HG03045 (cell line): ENCODE data around the gene KRTAP9-4.
"Not testable (repeated sequence)": the region's sequence is repeated elsewhere in the genome, so short reads cannot be mapped to it uniquely, and the experiment has no call there.

Experiments used
- ATAC-seq: cut with Tn5 transposase; IDR thresholded peaks from one replicate; pipeline ENCODE4 v1.9.1; 2021; ENCODE audit warnings: mild to moderate bottlenecking, moderate library complexity; ENCODE audit not compliant: unreplicated experiment

KRTAP9-4 gene

DNA sequence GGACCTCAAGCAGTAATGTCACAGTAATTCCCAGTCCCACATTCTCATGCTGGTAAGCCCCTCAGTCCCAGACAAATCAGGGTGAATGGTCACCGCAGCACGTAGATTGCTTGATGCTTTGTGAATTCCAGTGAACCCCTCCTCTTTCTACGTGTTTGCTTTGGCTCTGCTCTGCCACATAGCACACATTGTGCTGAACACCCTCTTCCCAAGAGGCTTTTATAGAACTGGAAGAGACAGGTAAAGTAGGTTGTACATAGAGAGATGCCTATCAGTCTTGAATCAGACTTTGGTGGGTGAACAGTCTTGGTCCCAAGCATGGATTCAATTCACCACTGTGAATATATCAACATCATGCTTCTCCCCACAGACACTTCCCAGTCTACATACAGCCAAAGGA lies 15.1 kb downstream of the KRTAP9-4 start:
- ATAC-seq = no peak

DNA sequence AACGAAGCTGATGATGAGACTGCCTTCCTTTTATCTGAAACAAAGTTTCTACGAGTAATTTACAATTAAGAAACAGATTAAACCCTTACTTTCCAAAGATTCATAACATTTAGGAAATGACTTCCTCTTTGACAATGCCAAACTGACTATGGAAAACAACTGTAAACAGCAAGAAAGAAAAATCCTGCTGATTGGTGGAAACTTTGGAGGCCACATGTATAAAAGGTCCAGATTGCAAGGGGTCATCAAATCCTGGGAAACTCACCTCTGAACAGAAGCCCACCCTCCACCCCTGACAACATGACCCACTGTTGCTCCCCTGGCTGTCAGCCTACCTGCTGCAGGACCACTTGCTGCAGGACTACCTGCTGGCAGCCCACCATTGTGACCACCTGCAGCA lies 15.6 kb downstream of the KRTAP9-4 start, which contains the start of gene KRTAP9-6:
Gene KRTAP9-6, plus strand, starts transcription at position 301 of the 400 bp plus-strand sequence. Its CDS starts 0 bp downstream, at position 301.
- no peak for ATAC-seq

DNA sequence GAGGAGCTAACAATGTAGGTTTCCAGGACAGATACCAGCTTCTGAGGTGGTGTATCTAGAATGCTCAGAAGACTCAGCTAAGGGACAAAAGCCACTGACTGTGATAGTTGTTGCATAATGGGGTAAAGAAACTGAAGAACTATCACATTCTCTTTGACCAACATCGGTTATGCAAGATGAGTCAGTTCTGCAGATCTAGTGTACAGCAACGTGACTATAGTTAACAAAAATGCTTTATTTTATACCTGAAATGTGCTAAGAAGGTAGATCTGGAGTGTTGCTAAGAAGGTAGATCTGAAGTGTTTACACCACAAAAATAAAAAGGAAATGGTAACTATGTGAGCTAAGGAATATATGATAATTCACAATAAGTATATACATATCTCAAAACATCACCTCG lies 18.2 kb downstream of the KRTAP9-4 start:
- ATAC-seq = no peak

DNA sequence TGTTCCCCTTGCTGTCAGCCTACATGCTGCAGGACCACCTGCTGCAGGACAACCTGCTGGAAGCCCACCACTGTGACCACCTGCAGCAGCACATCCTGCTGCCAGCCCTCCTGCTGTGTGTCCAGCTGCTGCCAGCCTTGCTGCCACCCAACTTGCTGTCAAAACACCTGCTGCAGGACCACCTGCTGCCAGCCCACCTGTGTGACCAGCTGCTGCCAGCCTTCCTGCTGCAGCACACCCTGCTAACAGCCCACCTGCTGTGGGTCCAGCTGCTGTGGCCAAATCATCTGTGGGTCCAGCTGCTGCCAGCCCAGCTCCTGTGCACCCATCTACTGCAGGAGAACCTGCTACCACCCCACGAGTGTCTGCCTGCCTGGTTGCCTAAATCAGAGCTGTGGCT lies 21.8 kb downstream of the KRTAP9-4 start:
- ATAC-seq = not testable (repeated sequence)

DNA sequence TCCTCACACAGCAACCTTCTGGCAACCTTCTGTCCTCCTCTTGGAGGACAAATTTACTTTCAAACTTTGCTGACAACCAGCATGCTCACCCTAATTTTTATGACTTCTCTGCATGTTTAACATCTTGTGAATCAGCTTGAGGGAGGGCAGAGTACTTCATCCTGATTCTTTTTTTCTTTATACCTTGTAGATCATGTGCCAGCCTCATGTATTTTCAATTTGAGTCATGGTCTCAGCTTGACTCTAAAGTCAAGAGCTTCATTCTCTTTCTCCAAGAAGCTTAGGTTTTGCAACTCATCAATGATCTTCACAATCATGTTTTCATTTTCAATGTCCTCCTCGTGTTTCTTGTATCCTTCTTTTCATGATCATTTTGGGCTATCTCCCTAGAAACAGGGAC lies 22.4 kb downstream of the KRTAP9-4 start:
- no peak for ATAC-seq

DNA sequence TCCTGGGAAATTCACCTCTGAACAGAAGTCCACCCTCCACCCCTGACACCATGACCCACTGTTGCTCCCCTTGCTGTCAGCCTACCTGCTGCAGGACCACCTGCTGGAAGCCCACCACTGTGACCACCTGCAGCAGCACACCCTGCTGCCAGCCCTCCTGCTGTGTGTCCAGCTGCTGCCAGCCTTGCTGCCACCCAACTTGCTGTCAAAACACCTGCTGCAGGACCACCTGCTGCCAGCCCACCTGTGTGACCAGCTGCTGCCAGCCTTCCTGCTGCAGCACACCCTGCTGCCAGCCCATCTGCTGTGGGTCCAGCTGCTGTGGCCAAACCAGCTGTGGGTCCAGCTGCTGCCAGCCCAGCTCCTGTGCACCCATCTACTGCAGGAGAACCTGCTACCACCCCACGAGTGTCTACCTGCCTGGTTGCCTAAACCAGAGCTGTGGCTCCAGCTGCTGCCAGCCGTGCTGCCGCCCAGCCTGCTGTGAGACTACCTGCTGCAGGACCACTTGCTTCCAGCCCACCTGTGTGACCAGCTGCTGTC lies 26.2 kb downstream of the KRTAP9-4 start, which contains the start of gene KRTAP9-7:
Gene KRTAP9-7, plus strand, starts transcription at position 51 of the 543 bp plus-strand sequence. Its CDS starts 0 bp downstream, at position 51.
- not testable (repeated sequence) for ATAC-seq

DNA sequence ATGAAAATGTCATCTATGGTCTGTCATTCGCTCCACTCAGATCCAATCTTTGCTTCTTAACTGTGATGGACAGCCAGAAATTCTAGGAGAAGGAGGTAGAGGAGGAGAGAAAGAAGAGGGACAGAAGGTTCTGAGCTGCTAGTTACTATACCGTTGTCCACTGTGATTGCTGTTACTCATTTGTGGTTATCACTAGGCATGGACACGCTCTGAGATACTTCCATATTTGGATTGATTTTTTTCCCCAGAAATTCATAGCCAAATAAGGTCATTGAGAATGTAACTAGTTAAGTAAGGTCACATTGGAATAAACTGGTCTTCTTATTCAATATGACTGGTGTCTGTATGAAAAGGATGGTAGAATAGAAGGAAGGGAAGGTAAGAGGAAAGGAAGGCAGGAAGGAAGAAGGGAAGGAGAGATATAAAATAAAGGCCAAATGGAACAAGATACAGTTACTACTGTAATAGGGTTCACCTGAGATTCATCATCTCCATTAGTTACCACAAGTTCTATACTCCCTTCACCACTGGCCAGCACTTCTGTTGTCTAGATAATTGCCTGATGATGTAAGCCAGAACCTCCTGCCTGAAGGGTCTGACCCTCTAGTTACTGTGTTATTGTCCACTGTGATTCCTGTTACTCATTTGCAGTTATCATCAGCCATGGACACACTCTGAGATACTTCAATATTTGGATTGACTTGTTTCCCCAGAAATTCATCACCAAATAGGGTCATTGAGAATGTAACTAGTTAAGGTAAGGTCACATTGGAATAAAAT lies 28.9 kb downstream of the KRTAP9-4 start:
- no peak for ATAC-seq

DNA sequence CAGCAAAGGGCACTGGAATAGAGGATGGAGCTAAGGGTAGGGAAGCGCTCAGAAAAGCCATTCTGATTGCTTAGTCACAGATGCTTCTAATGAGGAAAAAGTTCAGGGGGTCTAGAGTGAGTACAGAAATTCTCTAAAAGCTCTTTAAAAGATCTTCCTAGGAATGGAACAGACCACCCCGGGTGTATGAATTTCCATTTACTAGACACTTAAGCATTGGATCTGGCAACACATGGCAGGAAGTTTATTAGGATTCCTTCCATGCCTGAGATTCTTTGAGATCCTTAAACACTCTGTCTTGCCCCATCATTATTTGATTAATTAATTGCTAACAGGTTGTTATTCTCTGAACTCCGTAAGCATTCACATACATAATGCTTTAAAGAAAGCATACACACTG lies 34.6 kb downstream of the KRTAP9-4 start:
- no peak for ATAC-seq

DNA sequence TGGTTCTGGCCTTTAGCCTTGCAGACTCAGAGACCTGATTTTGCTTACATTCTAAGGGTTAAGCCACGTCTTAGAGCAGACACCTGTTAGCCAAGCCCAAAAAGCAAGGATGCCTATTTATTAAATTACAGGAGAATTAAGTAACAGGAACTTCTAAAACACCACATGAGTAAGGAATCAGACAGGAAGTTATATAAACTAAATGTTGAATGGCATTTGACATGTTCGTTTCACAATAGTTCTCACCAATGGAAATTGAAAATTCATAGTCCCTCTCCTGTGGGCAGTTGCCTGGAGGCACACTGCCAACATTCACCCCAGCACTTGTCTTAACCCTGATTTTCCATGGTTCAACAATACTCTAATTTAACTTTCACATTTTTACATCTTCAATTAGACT lies 35.1 kb downstream of the KRTAP9-4 start:
- ATAC-seq = no peak

DNA sequence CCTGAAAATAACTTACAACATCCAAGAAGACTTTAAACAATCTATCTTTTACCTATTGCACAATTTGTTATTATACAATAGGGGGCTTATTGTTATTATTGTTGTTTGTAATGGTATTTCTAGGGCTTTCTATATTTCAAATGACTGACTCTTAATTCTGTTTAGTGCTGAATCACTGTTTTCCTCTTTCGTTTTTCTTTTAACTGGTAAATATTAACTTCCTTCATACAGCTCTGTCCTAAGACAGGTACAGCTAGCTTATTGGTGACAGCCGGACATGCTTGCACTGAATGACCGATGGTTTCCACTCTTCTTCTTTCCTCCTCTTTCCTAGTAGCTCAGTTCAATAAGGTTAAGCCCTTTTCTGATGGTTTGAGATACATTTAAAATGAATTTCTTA lies 37.6 kb downstream of the KRTAP9-4 start:
- no peak for ATAC-seq

DNA sequence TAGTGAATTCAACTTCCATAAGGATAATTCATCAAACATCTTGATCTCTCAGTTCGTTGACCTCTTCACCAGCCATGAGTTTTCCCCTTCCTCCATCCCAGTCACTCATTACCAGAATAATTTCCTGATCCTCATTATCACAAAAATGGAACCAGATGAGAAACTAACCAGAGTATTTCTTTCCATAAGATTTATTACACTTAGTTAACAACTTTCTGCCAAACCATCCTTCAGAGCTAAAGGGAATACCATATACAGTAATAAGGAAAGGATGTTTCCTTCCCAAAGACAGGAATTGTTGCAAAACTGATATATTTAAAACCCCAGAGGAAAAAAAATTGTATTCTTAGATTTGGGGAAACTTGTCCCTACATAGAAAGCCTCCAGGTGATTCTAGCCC lies 44.5 kb downstream of the KRTAP9-4 start:
- ATAC-seq = no peak

DNA sequence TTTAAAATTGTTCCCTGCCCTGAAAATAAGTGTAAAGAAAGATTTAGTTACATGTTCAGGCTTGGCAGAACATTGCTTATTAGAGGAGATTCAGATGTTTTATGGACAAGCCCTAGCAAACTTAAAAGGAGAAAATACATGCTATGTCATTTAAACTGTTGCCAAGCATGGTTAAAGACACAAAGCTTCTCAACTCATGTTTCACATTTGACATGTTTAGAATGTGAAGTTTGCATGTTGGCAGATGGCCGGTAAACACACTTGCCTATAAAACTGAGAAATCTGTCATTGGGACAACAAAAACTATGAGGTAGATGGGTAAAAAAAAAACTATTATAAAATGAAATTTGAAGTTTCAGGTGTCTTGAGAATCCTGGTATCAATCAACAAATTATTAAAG lies 47.4 kb downstream of the KRTAP9-4 start:
- ATAC-seq = no peak

DNA sequence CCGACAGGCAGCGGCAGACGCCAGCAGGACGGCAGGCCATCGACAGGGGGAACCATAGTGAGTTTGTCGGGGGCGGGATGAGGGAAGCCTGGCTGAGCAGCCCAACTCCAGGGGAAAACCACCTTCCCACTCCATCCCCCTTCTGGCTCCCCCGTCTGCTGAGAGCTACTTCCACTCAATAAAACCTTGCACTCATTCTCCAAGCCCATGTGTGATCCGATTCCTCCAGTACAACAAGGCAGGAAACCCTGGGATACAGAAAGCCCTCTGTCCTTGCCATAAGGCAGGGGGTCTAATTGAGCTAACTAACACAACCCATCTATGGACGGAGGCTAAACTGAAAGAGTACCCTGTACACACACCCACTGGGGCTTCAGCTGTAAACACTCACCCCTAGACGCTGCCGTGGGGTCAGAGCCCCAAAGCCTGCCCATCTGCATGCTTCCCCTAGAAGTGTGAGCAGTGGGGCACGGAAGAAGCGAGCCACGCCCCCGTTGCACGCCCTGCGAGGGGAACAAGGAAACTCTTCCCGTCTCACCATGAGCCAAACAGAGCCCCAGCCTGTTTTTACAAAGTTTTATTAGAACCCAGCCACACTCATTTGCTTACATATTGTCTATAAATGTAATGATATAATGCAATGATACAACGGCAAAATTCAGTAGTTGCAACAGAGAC lies 49.1 kb downstream of the KRTAP9-4 start:
- ATAC-seq = no peak
